GM12892 (cell line): ENCODE data around the gene KRTAP12-4.

Experiments used
- POLR2A ChIP-seq: IDR thresholded peaks from 2 replicates; pipeline ENCODE4 v1.6.1; 2011; ENCODE audit warnings: low read depth, low read length, control low read depth
- TAF1 ChIP-seq: IDR thresholded peaks from 2 replicates; pipeline ENCODE4 v1.6.1; 2011; ENCODE audit warnings: low read depth, mild to moderate bottlenecking, control low read depth, low read length, borderline replicate concordance

DNA sequence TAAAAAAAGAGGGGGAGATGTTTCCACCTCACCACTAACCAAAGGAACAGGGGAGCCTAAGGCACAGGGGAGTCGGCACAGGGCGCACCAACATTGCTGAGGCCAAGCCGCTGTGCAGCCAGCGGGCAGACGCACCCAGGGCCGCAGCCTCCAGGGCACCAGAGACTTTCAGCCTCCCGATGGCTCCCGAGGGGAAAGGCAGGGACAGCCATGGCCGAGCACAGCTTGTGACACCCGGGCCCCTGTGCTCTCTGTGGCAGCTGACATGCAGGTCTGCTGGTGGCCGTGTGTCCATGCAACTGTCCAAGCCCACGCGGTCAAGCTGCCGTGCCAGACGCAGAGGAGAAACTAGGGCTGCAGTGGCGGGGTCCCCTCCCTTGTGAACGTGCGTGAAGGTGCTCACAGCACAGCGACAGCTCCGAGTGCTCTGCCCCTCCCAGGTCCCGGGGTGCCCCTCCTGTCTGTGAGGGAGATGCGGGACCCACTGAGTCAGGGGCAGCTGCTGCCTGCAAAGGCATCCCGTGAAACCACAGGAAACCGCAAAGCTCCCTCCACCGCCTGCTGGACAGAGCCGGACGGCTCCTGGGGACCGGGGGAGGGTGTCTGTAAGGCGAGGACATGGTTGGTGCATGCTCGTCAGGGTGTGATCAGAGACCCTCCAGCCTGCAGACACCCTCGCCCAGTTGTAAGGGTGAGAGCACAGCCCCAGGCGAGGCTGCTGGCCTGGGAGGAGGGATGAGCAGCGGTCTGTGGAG is 5.7 kb downstream of the KRTAP12-4 start:
- TF ChIP-seq POLR2A = no peak
- TF ChIP-seq TAF1 = no peak
